Fibroblast of skin of scalp (primary cell): ENCODE data around the gene DPCD.
A peak's percentile ranks its signal among the peaks of the same experiment; 100 is the strongest.

Experiments used
- DNase-seq: peaks from one replicate; pipeline ENCODE4 v3.0.0-alpha.2; 2013

DPCD gene

GRCh38 chr10:101567165-101568006 is 20.7 kb upstream of the DPCD start:
- DNase-seq: no peak

GRCh38 chr10:101568054-101568745 is 19.9 kb upstream of the DPCD start:
- no peak for DNase-seq

- DNase-seq: no peak
Measured at GRCh38 chr10:101569323-101569621, 18.8 kb upstream of the DPCD start.

- DNase-seq: peak; percentile 69
Measured at GRCh38 chr10:101569622-101570427, 18.3 kb upstream of the DPCD start.

GRCh38 chr10:101570428-101571270 is 17.5 kb upstream of the DPCD start:
- DNase-seq: no peak

- DNase-seq: no peak
Measured at GRCh38 chr10:101571271-101571925, 16.7 kb upstream of the DPCD start.

- no peak for DNase-seq
Measured at GRCh38 chr10:101572126-101572525, 16.0 kb upstream of the DPCD start.

- DNase-seq: no peak
Measured at GRCh38 chr10:101572785-101573184, 15.3 kb upstream of the DPCD start.

GRCh38 chr10:101573885-101574753 is 14.0 kb upstream of the DPCD start:
- DNase-seq: no peak

- DNase-seq: no peak
Measured at GRCh38 chr10:101575091-101575490, 13.0 kb upstream of the DPCD start.

GRCh38 chr10:101575580-101576210 is 12.4 kb upstream of the DPCD start:
- no peak for DNase-seq

GRCh38 chr10:101576211-101576863 is 11.8 kb upstream of the DPCD start:
- DNase-seq: no peak

GRCh38 chr10:101577121-101577871 is 10.8 kb upstream of the DPCD start:
- no peak for DNase-seq

- DNase-seq: no peak
Measured at GRCh38 chr10:101578192-101578591, 9.9 kb upstream of the DPCD start.

GRCh38 chr10:101578803-101579515 is 9.2 kb upstream of the DPCD start:
- DNase-seq: no peak

GRCh38 chr10:101579516-101579870 is 8.6 kb upstream of the DPCD start:
- DNase-seq: no peak

GRCh38 chr10:101580486-101581399 is 7.4 kb upstream of the DPCD start:
- no peak for DNase-seq
